Subcutaneous abdominal adipose tissue (tissue), 5 donors: ENCODE measurements around the gene SDC3.
"Not testable (repeated sequence)": the region's sequence is repeated elsewhere in the genome, so short reads cannot be mapped to it uniquely, and the experiment has no call there.

Experiments used
- H3K27ac ChIP-seq: one replicate; pipeline ENCODE4 v1.7.0; 2013; ENCODE audit warnings: low read depth, mild to moderate bottlenecking, inconsistent platforms, low read length, moderate library complexity
- H3K27me3 ChIP-seq, 5 donors: one replicate each; pipeline ENCODE4 v1.7.0; 2013; ENCODE audit warnings: low read length in 5 of 5, inconsistent platforms in 1 of 5; ENCODE audit not compliant: control insufficient read depth in 5 of 5, insufficient read depth in 4 of 5
- H3K36me3 ChIP-seq, 5 donors: one replicate each; pipeline ENCODE4 v1.7.0; 2013; ENCODE audit warnings: low read length in 5 of 5; ENCODE audit not compliant: control insufficient read depth in 5 of 5, insufficient read depth in 5 of 5
- H3K4me1 ChIP-seq, 5 donors: one replicate each; pipeline ENCODE4 v1.7.0; 2013; ENCODE audit warnings: low read length in 5 of 5, mild to moderate bottlenecking in 3 of 5, moderate library complexity in 1 of 5; ENCODE audit not compliant: control insufficient read depth in 5 of 5, insufficient read depth in 5 of 5
- H3K4me3 ChIP-seq, 5 donors: one replicate each; pipeline ENCODE4 v1.7.0; 2013; ENCODE audit warnings: low read length in 5 of 5, low read depth in 1 of 5
- H3K9ac ChIP-seq, 5 donors: one replicate each; pipeline ENCODE4 v1.7.0; 2013; ENCODE audit warnings: low read length in 5 of 5, mild to moderate bottlenecking in 4 of 5, moderate library complexity in 3 of 5
- H3K9me3 ChIP-seq, 5 donors: one replicate each; pipeline ENCODE4 v1.7.0; 2013; ENCODE audit warnings: low read length in 5 of 5; ENCODE audit not compliant: control insufficient read depth in 5 of 5
- donor health status: healthy.
- donor health status: healthy.
- donor health status: healthy.
- donor health status: healthy.
- donor health status: healthy.

SDC3 gene

GRCh38 chr1:30948278-30948677 is 39.7 kb upstream of the SDC3 start:
- Histone ChIP-seq H3K9ac (no peak overlapping the region), H3K27me3 (no peaks in the 10 kb centered on the region), H3K36me3 (peaks cover 45 to 82% (median 73%) of the 10 kb centered on the region in 5 donors), H3K9me3 (no peaks in the 10 kb centered on the region), H3K27ac (no peak overlapping the region), H3K4me3 (no peak overlapping the region), H3K4me1 (peaks cover 0 to 4% (median 0%) of the 10 kb centered on the region in 5 donors)

GRCh38 chr1:30947212-30947611 is 38.7 kb upstream of the SDC3 start:
- H3K9me3 ChIP-seq: no peaks in the 10 kb centered on the region
- no peaks in the 10 kb centered on the region for H3K4me1 ChIP-seq
- H3K9ac ChIP-seq: no peak overlapping the region
- no peaks in the 10 kb centered on the region for H3K27me3 ChIP-seq
- no peak overlapping the region for H3K27ac ChIP-seq
- H3K36me3 ChIP-seq: peaks cover 47 to 81% (median 71%) of the 10 kb centered on the region in 5 donors
- no peak overlapping the region for H3K4me3 ChIP-seq

GRCh38 chr1:30942326-30942963 is 33.9 kb upstream of the SDC3 start:
- Histone ChIP-seq H3K9me3 (no peaks in the 10 kb centered on the region), H3K36me3 (peaks cover 47 to 71% (median 59%) of the 10 kb centered on the region in 5 donors), H3K27ac (no peak overlapping the region), H3K4me1 (peaks cover 0 to 3% (median 0%) of the 10 kb centered on the region in 5 donors), H3K9ac (no peak overlapping the region), H3K27me3 (no peaks in the 10 kb centered on the region), H3K4me3 (no peak overlapping the region)

GRCh38 chr1:30940541-30940940 is 32.0 kb upstream of the SDC3 start:
- H3K9me3 ChIP-seq: no peaks in the 10 kb centered on the region
- H3K4me3 ChIP-seq: no peak overlapping the region
- H3K27me3 ChIP-seq: no peaks in the 10 kb centered on the region
- H3K9ac ChIP-seq: no peak overlapping the region
- no peak overlapping the region for H3K27ac ChIP-seq
- peaks cover 42 to 75% (median 66%) of the 10 kb centered on the region in 5 donors for H3K36me3 ChIP-seq
- H3K4me1 ChIP-seq: peaks cover 0 to 3% (median 0%) of the 10 kb centered on the region in 5 donors

- H3K36me3 ChIP-seq: peaks cover 23 to 80% (median 65%) of the 10 kb centered on the region in 5 donors
Observed at GRCh38 chr1:30936541-30937171, 28.1 kb upstream of the SDC3 start.

GRCh38 chr1:30935758-30936157 is 27.2 kb upstream of the SDC3 start:
- peaks cover 14 to 79% (median 60%) of the 10 kb centered on the region in 5 donors for H3K36me3 ChIP-seq
- H3K27ac ChIP-seq, H3K9me3 ChIP-seq, H3K4me3 ChIP-seq, H3K27me3 ChIP-seq, H3K9ac ChIP-seq, H3K4me1 ChIP-seq: not testable (repeated sequence)

More at GRCh38 chr1:30936541-30937171, 28.1 kb upstream of the SDC3 start:
- Histone ChIP-seq H3K27me3 (no peaks in the 10 kb centered on the region), H3K9me3 (no peaks in the 10 kb centered on the region), H3K27ac (no peak overlapping the region), H3K4me1 (peaks cover 0 to 1% (median 0%) of the 10 kb centered on the region in 5 donors), H3K9ac (no peak overlapping the region), H3K4me3 (no peak overlapping the region)

- H3K9me3 ChIP-seq: no peaks in the 10 kb centered on the region
- peaks cover 6 to 71% (median 53%) of the 10 kb centered on the region in 5 donors for H3K36me3 ChIP-seq
- H3K4me1 ChIP-seq: peaks cover 0 to 6% (median 0%) of the 10 kb centered on the region in 5 donors
- H3K4me3 ChIP-seq: no peak overlapping the region
- no peak overlapping the region for H3K9ac ChIP-seq
- H3K27me3 ChIP-seq: no peaks in the 10 kb centered on the region
- H3K27ac ChIP-seq: no peak overlapping the region
Observed at GRCh38 chr1:30934613-30935012, 26.1 kb upstream of the SDC3 start.

- H3K27ac ChIP-seq: no peak overlapping the region
- H3K4me3 ChIP-seq: no peak overlapping the region
- peaks cover 4 to 65% (median 50%) of the 10 kb centered on the region in 5 donors for H3K36me3 ChIP-seq
- H3K9me3 ChIP-seq: no peaks in the 10 kb centered on the region
- peaks cover 0 to 11% (median 0%) of the 10 kb centered on the region in 5 donors for H3K4me1 ChIP-seq
- no peaks in the 10 kb centered on the region for H3K27me3 ChIP-seq
- H3K9ac ChIP-seq: no peak overlapping the region
Observed at GRCh38 chr1:30933874-30934252, 25.3 kb upstream of the SDC3 start.

GRCh38 chr1:30930631-30931173 is 22.1 kb upstream of the SDC3 start:
- H3K36me3 ChIP-seq: peaks cover 3 to 45% (median 36%) of the 10 kb centered on the region in 5 donors
- peaks cover 0 to 13% (median 0%) of the 10 kb centered on the region in 5 donors for H3K4me1 ChIP-seq
- no peak overlapping the region for H3K27ac ChIP-seq
- no peak overlapping the region for H3K4me3 ChIP-seq
- no peaks in the 10 kb centered on the region for H3K9me3 ChIP-seq
- no peak overlapping the region for H3K9ac ChIP-seq
- H3K27me3 ChIP-seq: no peaks in the 10 kb centered on the region

GRCh38 chr1:30929944-30930525 is 21.5 kb upstream of the SDC3 start:
- Histone ChIP-seq H3K4me3 (no peak overlapping the region), H3K9me3 (no peaks in the 10 kb centered on the region), H3K27ac (no peak overlapping the region)

More at GRCh38 chr1:30929944-30930525, 21.5 kb upstream of the SDC3 start:
- H3K36me3 ChIP-seq: peaks cover under 1 to 41% (median 31%) of the 10 kb centered on the region in 5 donors
- no peaks in the 10 kb centered on the region for H3K27me3 ChIP-seq
- peaks cover 0 to 13% (median 0%) of the 10 kb centered on the region in 5 donors for H3K4me1 ChIP-seq
- no peak overlapping the region for H3K9ac ChIP-seq
